NCI-H146 treated with DMSO at 0.1 percent for 48 hours (cell line): ENCODE measurements around the gene RAB40C.

Experiments
- DNase-seq: peaks from one replicate; lab custom pipeline; 2025; ENCODE audit not compliant: unreplicated experiment; lab: John Stamatoyannopoulos, UW

Gene RAB40C

GRCh38 chr16:574021-574760 is 15.7 kb upstream of the RAB40C start:
- no peak for DNase-seq

GRCh38 chr16:575354-576196 is 14.3 kb upstream of the RAB40C start:
- no peak for DNase-seq

- no peak for DNase-seq
Observed at GRCh38 chr16:576197-576822, 13.6 kb upstream of the RAB40C start.

GRCh38 chr16:576823-577201 is 13.1 kb upstream of the RAB40C start:
- no peak for DNase-seq

GRCh38 chr16:577796-578195 is 12.1 kb upstream of the RAB40C start:
- no peak for DNase-seq

- DNase-seq, result no peak
Observed at GRCh38 chr16:578232-578869, 11.5 kb upstream of the RAB40C start.

GRCh38 chr16:578870-579405 is 10.9 kb upstream of the RAB40C start:
- DNase-seq, result no peak

- no peak for DNase-seq
Observed at GRCh38 chr16:580141-580945, 9.5 kb upstream of the RAB40C start.

GRCh38 chr16:580946-581498 is 8.8 kb upstream of the RAB40C start:
- no peak for DNase-seq

- no peak for DNase-seq
Observed at GRCh38 chr16:582218-582613, 7.7 kb upstream of the RAB40C start.

GRCh38 chr16:582614-583331 is 7.1 kb upstream of the RAB40C start:
- DNase-seq, result no peak

- DNase-seq, result no peak
Observed at GRCh38 chr16:583470-583814, 6.4 kb upstream of the RAB40C start.

- no peak for DNase-seq
Observed at GRCh38 chr16:583815-584591, 5.9 kb upstream of the RAB40C start.

- DNase-seq, result peak; percentile 22
Observed at GRCh38 chr16:585351-585750, 4.5 kb upstream of the RAB40C start.

- no peak for DNase-seq
Observed at GRCh38 chr16:586047-586644, 3.7 kb upstream of the RAB40C start.

GRCh38 chr16:586645-587590 is 2.9 kb upstream of the RAB40C start:
- no peak for DNase-seq

- DNase-seq, result peak; percentile 19
Observed at GRCh38 chr16:588639-588888, 1.3 kb upstream of the RAB40C start.
